ENCODE results near the gene SUPT16H.

- TF ChIP-seq CREB1 (CRISPR knock-in tag; IDR thresholded peaks at IDR 0.05; ENCODE audit: low read depth) (no peak), REST (IDR thresholded peaks at IDR 0.05; ENCODE audit: unreplicated experiment) (no peak), CTCF (conservative IDR thresholded peaks at IDR 0.05; ENCODE audit: low read depth in 2 of 2) (no peak), EZH2 (IDR thresholded peaks at IDR 0.05; ENCODE audit: low read depth, unreplicated experiment) (no peak), ZNF114 (CRISPR knock-in tag; IDR thresholded peaks at IDR 0.05) (no peak), POLR2AphosphoS5 (IDR thresholded peaks at IDR 0.05; ENCODE audit: low read depth) (peak; percentile 68), EZH2phosphoT487 (IDR thresholded peaks at IDR 0.05; ENCODE audit: unreplicated experiment) (no peak), ETS1 (IDR thresholded peaks at IDR 0.05) (no peak), JUNB (IDR thresholded peaks at IDR 0.05; ENCODE audit: unreplicated experiment) (no peak), ZNF331 (CRISPR knock-in tag; IDR thresholded peaks at IDR 0.05; ENCODE audit: low read depth) (no peak), STAT1 (IDR thresholded peaks at IDR 0.05; ENCODE audit: unreplicated experiment) (no peak), NANOG (IDR thresholded peaks at IDR 0.05; ENCODE audit: borderline replicate concordance) (no peak), ZNF462 (CRISPR knock-in tag; IDR thresholded peaks at IDR 0.05) (no peak)
Measured at GRCh38 chr14:21384494-21384851, 654 bp upstream of the SUPT16H start.

Data from GM23338 (cell line).